ENCODE data around the gene IRGQ. TPM values are rescaled to one million over a fixed set of nuclear protein-coding genes. Genes with fewer than 3 reads are reported as not detected.
"Not testable (repeated sequence)": the region's sequence is repeated elsewhere in the genome, so short reads cannot be mapped to it uniquely, and the experiment has no call there.

The IRGQ gene
- total RNA-seq, 2 donors from 2014 or later, result 18.3 to 22.1 TPM

- Mint-ChIP-seq H3K9me3 (no peaks in the 10 kb centered on the region), H3K4me1 (peaks cover 29% of the 10 kb centered on the region), H3K4me3 (peak overlapping the region; percentile 63), H3K27ac (peak overlapping the region; percentile 87), H3K27me3 (no peaks in the 10 kb centered on the region), H3K36me3 (ENCODE audit: low read depth) (peaks cover 61% of the 10 kb centered on the region)
- no peak for ATAC-seq (replicated peaks)
Measured at GRCh38 chr19:43560687-43561086, 35.2 kb downstream of the IRGQ start.

GRCh38 chr19:43555185-43555770 lies 40.7 kb downstream of the IRGQ start:
- no peaks in the 10 kb centered on the region for H3K9me3 Mint-ChIP-seq
- peak; percentile 88 for ATAC-seq (replicated peaks)
- no peaks in the 10 kb centered on the region for H3K27me3 Mint-ChIP-seq
- H3K4me1 Mint-ChIP-seq, result peaks cover 7% of the 10 kb centered on the region
- H3K36me3 Mint-ChIP-seq (ENCODE audit: low read depth), result peaks cover 63% of the 10 kb centered on the region
- H3K4me3 Mint-ChIP-seq, result no peak overlapping the region
- peak overlapping the region; percentile 81 for H3K27ac Mint-ChIP-seq

- Mint-ChIP-seq H3K27me3 (no peaks in the 10 kb centered on the region), H3K27ac (peak overlapping the region; percentile 81), H3K9me3 (no peaks in the 10 kb centered on the region), H3K4me1 (peaks cover 7% of the 10 kb centered on the region), H3K4me3 (no peak overlapping the region), H3K36me3 (ENCODE audit: low read depth) (peaks cover 63% of the 10 kb centered on the region)
- no peak for ATAC-seq (replicated peaks)
Measured at GRCh38 chr19:43554317-43554895, 41.5 kb downstream of the IRGQ start.

- no peaks in the 10 kb centered on the region for H3K9me3 Mint-ChIP-seq
- H3K36me3 Mint-ChIP-seq (ENCODE audit: low read depth), result peaks cover 60% of the 10 kb centered on the region
- H3K27ac Mint-ChIP-seq, result peak overlapping the region; percentile 81
- H3K27me3 Mint-ChIP-seq, result no peaks in the 10 kb centered on the region
- H3K4me3 Mint-ChIP-seq, result no peak overlapping the region
- no peak for ATAC-seq (replicated peaks)
- H3K4me1 Mint-ChIP-seq, result peaks cover 7% of the 10 kb centered on the region
Measured at GRCh38 chr19:43553656-43554055, 42.3 kb downstream of the IRGQ start.

- Mint-ChIP-seq H3K4me3 (no peak overlapping the region), H3K27me3 (no peaks in the 10 kb centered on the region), H3K27ac (no peak overlapping the region), H3K36me3 (ENCODE audit: low read depth) (peaks cover 50% of the 10 kb centered on the region), H3K9me3 (no peaks in the 10 kb centered on the region), H3K4me1 (peaks cover 7% of the 10 kb centered on the region)
- ATAC-seq (replicated peaks), result no peak
Measured at GRCh38 chr19:43552616-43553015, 43.3 kb downstream of the IRGQ start.

- peaks cover 45% of the 10 kb centered on the region for H3K36me3 Mint-ChIP-seq (ENCODE audit: low read depth)
- no peak overlapping the region for H3K27ac Mint-ChIP-seq
- peaks cover 7% of the 10 kb centered on the region for H3K4me1 Mint-ChIP-seq
- ATAC-seq (replicated peaks), result no peak
- H3K27me3 Mint-ChIP-seq, result no peaks in the 10 kb centered on the region
- no peaks in the 10 kb centered on the region for H3K9me3 Mint-ChIP-seq
- no peak overlapping the region for H3K4me3 Mint-ChIP-seq
Measured at GRCh38 chr19:43552198-43552450, 43.8 kb downstream of the IRGQ start.

- Mint-ChIP-seq H3K4me1 (peaks cover 7% of the 10 kb centered on the region), H3K4me3 (no peak overlapping the region), H3K27ac (peak overlapping the region; percentile 17), H3K9me3 (no peaks in the 10 kb centered on the region), H3K36me3 (ENCODE audit: low read depth) (peaks cover 44% of the 10 kb centered on the region), H3K27me3 (no peaks in the 10 kb centered on the region)
- ATAC-seq (replicated peaks), result no peak
Measured at GRCh38 chr19:43551399-43552197, 44.3 kb downstream of the IRGQ start.

GRCh38 chr19:43548706-43549105 lies 47.2 kb downstream of the IRGQ start:
- Mint-ChIP-seq H3K27ac (no peak overlapping the region), H3K4me3 (no peak overlapping the region), H3K9me3 (no peaks in the 10 kb centered on the region), H3K36me3 (ENCODE audit: low read depth) (peaks cover 45% of the 10 kb centered on the region), H3K27me3 (no peaks in the 10 kb centered on the region), H3K4me1 (no peaks in the 10 kb centered on the region)
- ATAC-seq (replicated peaks), result no peak

- ATAC-seq (replicated peaks); H3K27me3 Mint-ChIP-seq; H3K9me3 Mint-ChIP-seq; H3K4me3 Mint-ChIP-seq; H3K27ac Mint-ChIP-seq; H3K4me1 Mint-ChIP-seq: not testable (repeated sequence)
- peaks cover 53% of the 10 kb centered on the region for H3K36me3 Mint-ChIP-seq (ENCODE audit: low read depth)
Measured at GRCh38 chr19:43547926-43548325, 48.0 kb downstream of the IRGQ start.

- H3K4me3 Mint-ChIP-seq, result no peak overlapping the region
Measured at GRCh38 chr19:43546581-43546980, 49.4 kb downstream of the IRGQ start.

GRCh38 chr19:43545981-43546380 lies 50.0 kb downstream of the IRGQ start:
- no peak for ATAC-seq (replicated peaks)
- Mint-ChIP-seq H3K4me1 (no peaks in the 10 kb centered on the region), H3K36me3 (ENCODE audit: low read depth) (peaks cover 58% of the 10 kb centered on the region), H3K27me3 (no peaks in the 10 kb centered on the region), H3K27ac (peak overlapping the region; percentile 66), H3K4me3 (no peak overlapping the region), H3K9me3 (no peaks in the 10 kb centered on the region)

More at GRCh38 chr19:43546581-43546980, 49.4 kb downstream of the IRGQ start:
- Mint-ChIP-seq H3K4me1 (no peaks in the 10 kb centered on the region), H3K27me3 (no peaks in the 10 kb centered on the region), H3K36me3 (ENCODE audit: low read depth) (peaks cover 58% of the 10 kb centered on the region), H3K27ac (no peak overlapping the region), H3K9me3 (no peaks in the 10 kb centered on the region)
- ATAC-seq (replicated peaks), result no peak

GRCh38 chr19:43545276-43545675 lies 50.7 kb downstream of the IRGQ start:
- H3K27ac Mint-ChIP-seq, result peak overlapping the region; percentile 66
- ATAC-seq (replicated peaks), result no peak
- H3K4me3 Mint-ChIP-seq, result no peak overlapping the region
- H3K27me3 Mint-ChIP-seq, result no peaks in the 10 kb centered on the region
- H3K36me3 Mint-ChIP-seq (ENCODE audit: low read depth), result peaks cover 58% of the 10 kb centered on the region
- no peaks in the 10 kb centered on the region for H3K9me3 Mint-ChIP-seq
- H3K4me1 Mint-ChIP-seq, result no peaks in the 10 kb centered on the region

- Mint-ChIP-seq H3K27ac (no peak overlapping the region), H3K9me3 (peaks cover 3% of the 10 kb centered on the region), H3K36me3 (ENCODE audit: low read depth) (peaks cover 60% of the 10 kb centered on the region), H3K4me3 (no peak overlapping the region), H3K4me1 (no peaks in the 10 kb centered on the region), H3K27me3 (no peaks in the 10 kb centered on the region)
- ATAC-seq (replicated peaks), result no peak
Measured at GRCh38 chr19:43544077-43544476, 51.9 kb downstream of the IRGQ start.

GRCh38 chr19:43541920-43542650 lies 53.8 kb downstream of the IRGQ start:
- Mint-ChIP-seq H3K27me3 (no peaks in the 10 kb centered on the region), H3K36me3 (ENCODE audit: low read depth) (peaks cover 80% of the 10 kb centered on the region), H3K9me3 (peaks cover 5% of the 10 kb centered on the region), H3K4me1 (no peaks in the 10 kb centered on the region), H3K27ac (peak overlapping the region; percentile 50), H3K4me3 (no peak overlapping the region)
- ATAC-seq (replicated peaks), result no peak

- no peak for ATAC-seq (replicated peaks)
- Mint-ChIP-seq H3K27me3 (no peaks in the 10 kb centered on the region), H3K9me3 (peaks cover 5% of the 10 kb centered on the region), H3K4me3 (no peak overlapping the region), H3K27ac (no peak overlapping the region), H3K36me3 (ENCODE audit: low read depth) (peaks cover 78% of the 10 kb centered on the region), H3K4me1 (peaks cover 2% of the 10 kb centered on the region)
Measured at GRCh38 chr19:43540381-43540780, 55.6 kb downstream of the IRGQ start.
